T-cell (primary cell): ENCODE data around the gene P4HTM. TPM values are rescaled to one million over a fixed set of nuclear protein-coding genes. Genes with fewer than 3 reads are reported as not detected.
A peak's percentile ranks its signal among the peaks of the same experiment; 100 is the strongest.

Experiments
- ATAC-seq, 4 experiments: fragments of 200-7000 bp in 3 of 4; fragments of 150-1000 bp in 1 of 4; cut with Tn5 transposase; replicated peaks in 1 of 4; 1 replicate in 3 of 4; 2 replicates in 1 of 4; pipeline ENCODE4 v1.10.0; 2021; ENCODE audit warnings: moderate library complexity in 3 of 4, mild to moderate bottlenecking in 2 of 4, moderate number of reproducible peaks in 1 of 4
- CTCF ChIA-PET, 2 donors: fragments of 300-600 bp; sonication (Branson Sonifier 250); formaldehyde crosslinking; loops; one replicate each; lab custom pipeline; 2022; ENCODE audit warnings: antibody characterized with exemption in 2 of 2; lab: Charles Lee
- POLR2A ChIA-PET, 2 donors: fragments of 300-600 bp; sonication (Branson Sonifier 250); formaldehyde crosslinking; loops; one replicate each; lab custom pipeline; 2022; ENCODE audit warnings: antibody characterized with exemption in 2 of 2; lab: Charles Lee
- DNase-seq, 35 experiments: peaks; one replicate each; pipeline versions ENCODE4 v3.0.0 to v3.0.0-alpha.2; 2013 to 2023
- H3K27ac ChIP-seq: one replicate; pipeline ENCODE4 v1.5.1; 2013; ENCODE audit warnings: low read length
- H3K27me3 ChIP-seq, 2 experiments: replicated peaks in 1 of 2; 1 replicate in 1 of 2; 2 replicates in 1 of 2; pipeline versions ENCODE4 v1.6.1 to v1.7.0; 2013; ENCODE audit warnings: low read length in 1 of 2, mixed read lengths in 1 of 2; ENCODE audit not compliant: control insufficient read depth in 2 of 2, insufficient read depth in 2 of 2; ENCODE audit errors: extremely low read depth in 1 of 2
- H3K36me3 ChIP-seq, 2 donors: 1 replicate in 1 of 2; 2 replicates in 1 of 2; pipeline versions ENCODE4 v1.6.1 to v1.7.0; 2013; ENCODE audit warnings: low read length in 1 of 2; ENCODE audit not compliant: control insufficient read depth in 2 of 2, insufficient read depth in 1 of 2; ENCODE audit errors: extremely low read depth in 1 of 2
- H3K4me1 ChIP-seq, 2 experiments: 1 replicate in 1 of 2; 2 replicates in 1 of 2; pipeline versions ENCODE4 v1.6.1 to v1.7.0; 2013; ENCODE audit warnings: low read length in 2 of 2, mixed read lengths in 1 of 2; ENCODE audit not compliant: insufficient read depth in 2 of 2, control insufficient read depth in 1 of 2; ENCODE audit errors: extremely low read depth in 1 of 2
- H3K4me3 ChIP-seq, 2 donors: 1 replicate in 1 of 2; 2 replicates in 1 of 2; pipeline versions ENCODE4 v1.5.1 to v1.7.0; 2013; ENCODE audit warnings: mild to moderate bottlenecking in 2 of 2, low read length in 1 of 2, moderate library complexity in 1 of 2; ENCODE audit not compliant: control insufficient read depth in 1 of 2; ENCODE audit errors: extremely low read depth in 1 of 2
- H3K9me3 ChIP-seq: 2 replicates; pipeline ENCODE4 v1.7.0; 2013
- H3K27ac Mint-ChIP-seq, 2 donors: one replicate each; pipeline ENCODE4 v1.8.0; 2020 to 2021; ENCODE audit warnings: mild to moderate bottlenecking in 2 of 2, mixed read lengths in 2 of 2
- H3K27me3 Mint-ChIP-seq, 2 donors: one replicate each; pipeline ENCODE4 v1.8.0; 2021 to 2022; ENCODE audit warnings: mixed read lengths in 2 of 2
- H3K36me3 Mint-ChIP-seq: one replicate; pipeline ENCODE4 v1.8.0; 2021; ENCODE audit warnings: mixed read lengths
- H3K4me1 Mint-ChIP-seq, 3 donors: one replicate each; pipeline ENCODE4 v1.8.0; 2020 to 2022; ENCODE audit warnings: mixed read lengths in 3 of 3, mild to moderate bottlenecking in 1 of 3
- H3K4me3 Mint-ChIP-seq, 3 donors: one replicate each; pipeline ENCODE4 v1.8.0; 2020 to 2022; ENCODE audit warnings: mild to moderate bottlenecking in 3 of 3, mixed read lengths in 3 of 3, moderate library complexity in 3 of 3
- H3K9me3 Mint-ChIP-seq, 3 donors: one replicate each; pipeline ENCODE4 v1.8.0; 2020 to 2022; ENCODE audit warnings: mixed read lengths in 3 of 3
- WGBS: methylation state at CpG from one replicate; pipeline ENCODE4 v1.1.5; 2013; ENCODE audit warnings: missing lambda C conversion rate; ENCODE audit not compliant: insufficient coverage; 5-methylcytosine and 5-hydroxymethylcytosine counted together
- total RNA-seq, 35 experiments: library from RNA in 6 of 35; stranded (reverse) in 6 of 35; fragments of 120-200 nt in 1 of 35; gene quantifications; one replicate each; pipeline versions ENCODE4 v1.2.1 to v1.2.4 and lab custom pipeline; 2013 to 2026

Gene P4HTM
- total RNA-seq, 5 donors from 2014 or later (not counting 1 experiment from before 2014, with no cell fraction given) = 40.4 to 79.0 (median 73.6) TPM

GRCh38 chr3:49015765-49016164, 25.7 kb downstream of the P4HTM start:
- H3K36me3 ChIP-seq = peaks cover 36 to 44% of the 10 kb centered on the region in 2 donors

GRCh38 chr3:49016414-49017228, 26.6 kb downstream of the P4HTM start:
- DNase-seq (no peak), ATAC-seq (no peak)
- Histone ChIP-seq H3K27me3 (no peaks in the 10 kb centered on the region), H3K27ac (peak overlapping the region; percentile 41), H3K4me3 (no peak overlapping the region), H3K36me3 (peaks cover 36 to 40% of the 10 kb centered on the region in 2 donors), H3K9me3 (no peaks in the 10 kb centered on the region), H3K4me1 (peaks cover 14 to 45% of the 10 kb centered on the region in 2 experiments)
- Mint-ChIP-seq H3K27me3 (no peaks in the 10 kb centered on the region), H3K4me1 (peaks cover 36 to 43% (median 38%) of the 10 kb centered on the region in 3 donors), H3K9me3 (no peaks in the 10 kb centered on the region), H3K27ac (peak overlapping the region; percentile 61 to 66), H3K4me3 (peak overlapping the region; percentile 90 to 93 (median 91)), H3K36me3 (peaks cover 18% of the 10 kb centered on the region)
- 93% methylated on average over 5 of the region's 6 CpGs for WGBS
- ChIA-PET POLR2A (interaction anchor here (1.1 to 1.5 kb wide), 2 partner anchors 9 to 13 kb away, joined by 3 to 4 read pairs; partner anchors contain the start of genes IMPDH2 (in 1 of the 2) and WDR6 (in 1 of the 2)), CTCF (interaction anchor here in 1 of 2 donors (1.5 kb wide), 1 partner anchor 10 kb away, joined by 9 read pairs; the partner anchor contains the start of gene WDR6)

More at GRCh38 chr3:49015765-49016164, 25.7 kb downstream of the P4HTM start:
- H3K9me3 ChIP-seq = no peaks in the 10 kb centered on the region
- H3K27me3 ChIP-seq = no peaks in the 10 kb centered on the region
- peak overlapping the region in 2 of 3 donors; percentile 31 to 90 for H3K4me3 Mint-ChIP-seq
- WGBS = 89% methylated on average over 4 of the region's 6 CpGs
- ATAC-seq = no peak
- H3K27me3 Mint-ChIP-seq = no peaks in the 10 kb centered on the region
- peaks cover 14 to 42% of the 10 kb centered on the region in 2 experiments for H3K4me1 ChIP-seq
- peaks cover 20% of the 10 kb centered on the region for H3K36me3 Mint-ChIP-seq
- H3K9me3 Mint-ChIP-seq = no peaks in the 10 kb centered on the region
- no peak overlapping the region for H3K4me3 ChIP-seq
- no peak overlapping the region for H3K27ac ChIP-seq
- CTCF ChIA-PET = interaction anchor here in 1 of 2 donors (1.0 to 2.6 kb wide), 3 partner anchors 8 to 28 kb away, joined by 3 to 5 read pairs (median 4); partner anchors contain the start of gene WDR6
- peaks cover 33 to 44% (median 37%) of the 10 kb centered on the region in 3 donors for H3K4me1 Mint-ChIP-seq
- no peak for DNase-seq
- H3K27ac Mint-ChIP-seq = no peak overlapping the region
- POLR2A ChIA-PET = no interaction called here

GRCh38 chr3:49017229-49017970, 27.4 kb downstream of the P4HTM start:
- H3K27me3 ChIP-seq = no peaks in the 10 kb centered on the region
- ChIA-PET POLR2A (interaction anchor here (0.6 to 1.7 kb wide), 4 partner anchors 10 to 314 kb away, joined by 3 to 6 read pairs (median 4); partner anchors contain the start of genes WDR6 (in 2 of the 2) and IMPDH2 (in 1 of the 2)), CTCF (interaction anchor here in 1 of 2 donors (1.5 kb wide), 1 partner anchor 10 kb away, joined by 9 read pairs; the partner anchor contains the start of gene WDR6)
- H3K4me1 ChIP-seq = peaks cover 14 to 45% of the 10 kb centered on the region in 2 experiments
- peaks cover 30 to 32% of the 10 kb centered on the region in 2 donors for H3K36me3 ChIP-seq
- DNase-seq = no peak
- WGBS = 7% methylated on average over 22 of the region's 23 CpGs
- no peaks in the 10 kb centered on the region for H3K9me3 Mint-ChIP-seq
- no peaks in the 10 kb centered on the region for H3K27me3 Mint-ChIP-seq
- no peak for ATAC-seq
- peak overlapping the region; percentile 61 to 66 for H3K27ac Mint-ChIP-seq
- peaks cover 30 to 39% (median 36%) of the 10 kb centered on the region in 3 donors for H3K4me1 Mint-ChIP-seq
- H3K9me3 ChIP-seq = no peaks in the 10 kb centered on the region
- peak overlapping the region; percentile 90 to 93 (median 91) for H3K4me3 Mint-ChIP-seq
- peaks cover 12% of the 10 kb centered on the region for H3K36me3 Mint-ChIP-seq
- peak overlapping the region; percentile 41 for H3K27ac ChIP-seq
- H3K4me3 ChIP-seq = peak overlapping the region; percentile 71 to 78

GRCh38 chr3:49017971-49018706, 28.1 kb downstream of the P4HTM start, which contains the start of gene DALRD3:
Gene DALRD3 (minus strand): TSS chr3:49018580. CDS start chr3:49018564, 16 bp downstream.
- H3K4me3 ChIP-seq = peak within 1 kb of the TSS; percentile 71 to 78
- no peaks in the 10 kb centered on the region for H3K9me3 ChIP-seq
- H3K36me3 ChIP-seq = peaks cover 23 to 31% of the 10 kb centered on the region in 2 donors
- DNase-seq (peak in 32 of 35 experiments; percentile 31 to 65 (median 47)), ATAC-seq (peak; percentile 6 to 17 (median 8))
- H3K4me3 Mint-ChIP-seq = peak within 1 kb of the TSS; percentile 90 to 93 (median 91)
- H3K27ac ChIP-seq = peak within 1 kb of the TSS; percentile 58
- no peaks in the 10 kb centered on the region for H3K27me3 Mint-ChIP-seq
- peak within 1 kb of the TSS; percentile 85 to 91 for H3K27ac Mint-ChIP-seq
- WGBS = under 1% methylated on average over 85 of the region's 85 CpGs
- peaks cover 35 to 44% (median 43%) of the 10 kb centered on the region in 3 donors for H3K4me1 Mint-ChIP-seq
- H3K27me3 ChIP-seq = no peaks in the 10 kb centered on the region
- peaks cover 14% of the 10 kb centered on the region for H3K36me3 Mint-ChIP-seq
- ChIA-PET CTCF (interaction anchor here in 1 of 2 donors (1.5 kb wide), 1 partner anchor 11 kb away, joined by 9 read pairs; the partner anchor contains the start of gene WDR6), POLR2A (interaction anchor here (1.1 to 1.7 kb wide), 4 partner anchors 11 to 103 kb away, joined by 3 to 6 read pairs (median 4); partner anchors contain the start of genes WDR6 (in 2 of the 2), IMPDH2 (in 1 of the 2) and USP19 (in 1 of the 2))
- H3K4me1 ChIP-seq = peaks cover 19 to 52% of the 10 kb centered on the region in 2 experiments
- no peaks in the 10 kb centered on the region for H3K9me3 Mint-ChIP-seq

- Histone ChIP-seq H3K9me3 (no peaks in the 10 kb centered on the region), H3K27me3 (no peaks in the 10 kb centered on the region), H3K4me3 (peak overlapping the region; percentile 71 to 78), H3K27ac (peak overlapping the region; percentile 58), H3K4me1 (peaks cover 20 to 57% of the 10 kb centered on the region in 2 experiments), H3K36me3 (peaks cover 18 to 33% of the 10 kb centered on the region in 2 donors)
- no peaks in the 10 kb centered on the region for H3K27me3 Mint-ChIP-seq
- DNase-seq (no peak), ATAC-seq (no peak)
- H3K4me3 Mint-ChIP-seq = peak overlapping the region; percentile 90 to 93 (median 91)
- no peaks in the 10 kb centered on the region for H3K9me3 Mint-ChIP-seq
- ChIA-PET CTCF (no interaction called here), POLR2A (interaction anchor here (0.7 to 1.7 kb wide), 3 partner anchors 11 to 102 kb away, joined by 3 to 6 read pairs (median 3); partner anchors contain the start of genes USP19 (in 1 of the 2) and WDR6 (in 1 of the 2))
- H3K36me3 Mint-ChIP-seq = peaks cover 16% of the 10 kb centered on the region
- peaks cover 39 to 48% (median 47%) of the 10 kb centered on the region in 3 donors for H3K4me1 Mint-ChIP-seq
- H3K27ac Mint-ChIP-seq = peak overlapping the region; percentile 85 to 91
- 2% methylated on average over 16 of the region's 18 CpGs for WGBS
Measured at GRCh38 chr3:49018707-49019006, 28.6 kb downstream of the P4HTM start.
